Lower leg skin (tissue), 3 donors: ENCODE measurements around the gene SNRPB2.

Source experiments
- POLR2A ChIP-seq, 2 donors: fragments of 450-650 bp; IDR thresholded peaks; one replicate each; pipeline ENCODE4 v1.6.1; 2016 to 2017; ENCODE audit warnings: antibody characterized with exemption in 2 of 2, mild to moderate bottlenecking in 1 of 2, moderate library complexity in 1 of 2
- TF ChIP-seq, protein P1 (sequence below), 3 donors: fragments of 450-650 bp; IDR thresholded peaks; one replicate each; pipeline ENCODE4 v1.5.1; 2016; ENCODE audit warnings: antibody characterized with exemption in 3 of 3, mild to moderate bottlenecking in 3 of 3, moderate library complexity in 2 of 3

DNA sequence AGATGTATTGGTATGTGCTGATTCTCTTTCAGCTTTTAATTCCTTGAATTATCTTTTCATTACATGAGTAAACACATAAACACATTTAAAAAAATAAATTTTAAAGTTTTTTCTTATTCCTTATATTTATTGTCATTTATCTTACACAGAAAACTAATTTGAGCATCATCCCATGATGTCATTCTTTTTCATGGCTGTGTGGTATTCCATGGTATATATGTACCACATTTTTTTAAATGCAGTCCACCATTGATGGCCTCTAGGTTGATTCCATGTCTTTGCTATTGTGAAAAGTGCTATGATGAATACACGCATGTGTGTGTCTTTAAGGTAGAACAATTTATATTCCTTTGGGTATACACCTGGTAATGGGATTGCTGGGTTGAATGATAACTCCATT, 51.7 kb downstream of the SNRPB2 start:
- TF ChIP-seq, protein P1, sequence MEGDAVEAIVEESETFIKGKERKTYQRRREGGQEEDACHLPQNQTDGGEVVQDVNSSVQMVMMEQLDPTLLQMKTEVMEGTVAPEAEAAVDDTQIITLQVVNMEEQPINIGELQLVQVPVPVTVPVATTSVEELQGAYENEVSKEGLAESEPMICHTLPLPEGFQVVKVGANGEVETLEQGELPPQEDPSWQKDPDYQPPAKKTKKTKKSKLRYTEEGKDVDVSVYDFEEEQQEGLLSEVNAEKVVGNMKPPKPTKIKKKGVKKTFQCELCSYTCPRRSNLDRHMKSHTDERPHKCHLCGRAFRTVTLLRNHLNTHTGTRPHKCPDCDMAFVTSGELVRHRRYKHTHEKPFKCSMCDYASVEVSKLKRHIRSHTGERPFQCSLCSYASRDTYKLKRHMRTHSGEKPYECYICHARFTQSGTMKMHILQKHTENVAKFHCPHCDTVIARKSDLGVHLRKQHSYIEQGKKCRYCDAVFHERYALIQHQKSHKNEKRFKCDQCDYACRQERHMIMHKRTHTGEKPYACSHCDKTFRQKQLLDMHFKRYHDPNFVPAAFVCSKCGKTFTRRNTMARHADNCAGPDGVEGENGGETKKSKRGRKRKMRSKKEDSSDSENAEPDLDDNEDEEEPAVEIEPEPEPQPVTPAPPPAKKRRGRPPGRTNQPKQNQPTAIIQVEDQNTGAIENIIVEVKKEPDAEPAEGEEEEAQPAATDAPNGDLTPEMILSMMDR (IDR thresholded peaks at IDR 0.05): no peak
- TF ChIP-seq POLR2A (IDR thresholded peaks at IDR 0.05): no peak
